Measurements from ENCODE around the gene GAA. TPM values are rescaled to one million over a fixed set of nuclear protein-coding genes. Genes with fewer than 3 reads are reported as not detected.
"Not testable (repeated sequence)": the region's sequence is repeated elsewhere in the genome, so short reads cannot be mapped to it uniquely, and the experiment has no call there.

The GAA gene
- total and polyA plus RNA-seq, 4 donors = 21.3 to 58.7 (median 37.0) TPM

GRCh38 chr17:80153004-80153403 is 51.6 kb downstream of the GAA start:
- Histone ChIP-seq H3K36me3 (ENCODE audit: control insufficient read depth in 4 of 4, insufficient read depth in 3 of 4, low read depth in 1 of 4, low read length in 3 of 4) (no peaks in the 10 kb centered on the region), H3K4me3 (ENCODE audit: low read depth in 1 of 3, low read length in 3 of 3) (no peak overlapping the region), H3K27ac (ENCODE audit: low read depth in 1 of 2, low read length in 2 of 2) (no peak overlapping the region), H3K4me1 (ENCODE audit: control insufficient read depth in 4 of 4, insufficient read depth in 4 of 4, low read length in 3 of 4) (peaks cover 3 to 5% (median 4%) of the 10 kb centered on the region in 4 donors), H3K27me3 (ENCODE audit: control insufficient read depth in 4 of 4, insufficient read depth in 4 of 4, low read length in 3 of 4) (no peaks in the 10 kb centered on the region), H3K9ac (ENCODE audit: low read depth in 1 of 2, low read length in 2 of 2) (no peak overlapping the region), H3K9me3 (ENCODE audit: control insufficient read depth in 4 of 4, low read length in 3 of 4) (peaks cover 0 to 10% (median 0%) of the 10 kb centered on the region in 4 donors)
- no peak for TF ChIP-seq RAD21 (IDR thresholded peaks at IDR 0.05)
- no peak for TF ChIP-seq FOXA2 (IDR thresholded peaks at IDR 0.05)
- DNase-seq (ENCODE audit: low spot score) = no peak
- 92% methylated on average over 3 of the region's 3 CpGs for WGBS

- DNase-seq (ENCODE audit: low spot score) = no peak
- Histone ChIP-seq H3K9me3 (ENCODE audit: control insufficient read depth in 4 of 4, low read length in 3 of 4) (peaks cover 0 to 10% (median 0%) of the 10 kb centered on the region in 4 donors), H3K27me3 (ENCODE audit: control insufficient read depth in 4 of 4, insufficient read depth in 4 of 4, low read length in 3 of 4) (no peaks in the 10 kb centered on the region), H3K27ac (ENCODE audit: low read depth in 1 of 2, low read length in 2 of 2) (no peak overlapping the region), H3K4me1 (ENCODE audit: control insufficient read depth in 4 of 4, insufficient read depth in 4 of 4, low read length in 3 of 4) (no peaks in the 10 kb centered on the region), H3K4me3 (ENCODE audit: low read depth in 1 of 3, low read length in 3 of 3) (no peak overlapping the region), H3K9ac (ENCODE audit: low read depth in 1 of 2, low read length in 2 of 2) (no peak overlapping the region), H3K36me3 (ENCODE audit: control insufficient read depth in 4 of 4, insufficient read depth in 3 of 4, low read depth in 1 of 4, low read length in 3 of 4) (no peaks in the 10 kb centered on the region)
- 88% methylated on average over 5 of the region's 5 CpGs for WGBS
- TF ChIP-seq CTCF (IDR thresholded peaks at IDR 0.05; ENCODE audit: low read depth, low read length, missing input control) (no peak), HNF4A (conservative IDR thresholded peaks at IDR 0.05) (no peak), ZBTB33 (IDR thresholded peaks at IDR 0.05) (no peak), TAF1 (conservative IDR thresholded peaks at IDR 0.05) (no peak), FOXA1 (IDR thresholded peaks at IDR 0.05) (no peak), SP1 (IDR thresholded peaks at IDR 0.05) (no peak), REST (IDR thresholded peaks at IDR 0.05) (no peak), MAX (IDR thresholded peaks at IDR 0.05) (no peak), NR2F2 (IDR thresholded peaks at IDR 0.05) (no peak)
These were observed 52.8 kb downstream of the GAA start for GRCh38 chr17:80154166-80154565.

- not testable (repeated sequence) for H3K27ac ChIP-seq (ENCODE audit: low read depth in 1 of 2, low read length in 2 of 2); H3K4me3 ChIP-seq (ENCODE audit: low read depth in 1 of 3, low read length in 3 of 3); H3K9ac ChIP-seq (ENCODE audit: low read depth in 1 of 2, low read length in 2 of 2); H3K36me3 ChIP-seq (ENCODE audit: control insufficient read depth in 4 of 4, insufficient read depth in 3 of 4, low read depth in 1 of 4, low read length in 3 of 4); H3K27me3 ChIP-seq (ENCODE audit: control insufficient read depth in 4 of 4, insufficient read depth in 4 of 4, low read length in 3 of 4); H3K4me1 ChIP-seq (ENCODE audit: control insufficient read depth in 4 of 4, insufficient read depth in 4 of 4, low read length in 3 of 4); DNase-seq (ENCODE audit: low spot score)
- H3K9me3 ChIP-seq (ENCODE audit: control insufficient read depth in 4 of 4, low read length in 3 of 4) = peaks cover 0 to 10% (median 0%) of the 10 kb centered on the region in 4 donors
- 62% methylated on average over 2 of the region's 2 CpGs for WGBS
These were observed 54.2 kb downstream of the GAA start for GRCh38 chr17:80155600-80155999.
